Measurements from ENCODE around the gene B4GALT2. TPM values are rescaled to one million over a fixed set of nuclear protein-coding genes. Genes with fewer than 3 reads are reported as not detected.

B4GALT2 gene
- total RNA-seq, 4 donors from 2014 or later: 45.3 to 94.5 (median 77.5) TPM

DNA sequence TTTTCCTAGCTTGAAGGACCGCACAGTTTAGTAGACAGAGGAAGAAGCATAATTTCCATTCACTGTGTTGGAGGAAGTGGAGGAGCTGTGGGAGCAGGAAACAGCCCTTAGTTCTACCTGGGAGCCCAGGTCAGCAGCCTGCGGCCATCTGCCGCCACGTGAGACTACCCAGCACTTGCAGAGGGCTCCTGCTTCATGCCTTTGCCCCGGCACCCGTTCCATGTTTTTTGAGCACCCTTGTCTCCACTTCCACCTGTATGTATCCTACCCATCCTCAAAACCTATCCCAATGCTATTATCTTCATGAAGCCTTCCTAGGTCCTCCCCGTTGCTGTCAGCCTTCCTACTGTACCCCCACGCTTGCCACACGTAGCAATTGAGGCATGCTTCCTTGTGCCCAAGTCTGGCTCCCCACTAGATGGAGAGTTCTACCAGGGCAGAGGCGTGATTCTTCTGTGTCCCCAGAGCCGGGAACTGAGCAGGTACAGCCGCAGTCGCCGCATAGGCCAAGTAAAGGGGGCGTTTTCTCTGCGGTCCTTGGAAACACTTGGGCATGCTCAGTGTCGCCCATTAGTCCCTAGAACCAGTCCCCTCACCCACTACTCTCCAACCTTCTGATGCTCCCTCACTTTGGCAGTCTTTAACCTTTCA lies 50.4 kb downstream of the B4GALT2 start:
- TF ChIP-seq POLR2A (IDR thresholded peaks at IDR 0.05; ENCODE audit: low read depth): no peak
- no peak for TF ChIP-seq EP300 (IDR thresholded peaks at IDR 0.05)
- TF ChIP-seq, protein P1, sequence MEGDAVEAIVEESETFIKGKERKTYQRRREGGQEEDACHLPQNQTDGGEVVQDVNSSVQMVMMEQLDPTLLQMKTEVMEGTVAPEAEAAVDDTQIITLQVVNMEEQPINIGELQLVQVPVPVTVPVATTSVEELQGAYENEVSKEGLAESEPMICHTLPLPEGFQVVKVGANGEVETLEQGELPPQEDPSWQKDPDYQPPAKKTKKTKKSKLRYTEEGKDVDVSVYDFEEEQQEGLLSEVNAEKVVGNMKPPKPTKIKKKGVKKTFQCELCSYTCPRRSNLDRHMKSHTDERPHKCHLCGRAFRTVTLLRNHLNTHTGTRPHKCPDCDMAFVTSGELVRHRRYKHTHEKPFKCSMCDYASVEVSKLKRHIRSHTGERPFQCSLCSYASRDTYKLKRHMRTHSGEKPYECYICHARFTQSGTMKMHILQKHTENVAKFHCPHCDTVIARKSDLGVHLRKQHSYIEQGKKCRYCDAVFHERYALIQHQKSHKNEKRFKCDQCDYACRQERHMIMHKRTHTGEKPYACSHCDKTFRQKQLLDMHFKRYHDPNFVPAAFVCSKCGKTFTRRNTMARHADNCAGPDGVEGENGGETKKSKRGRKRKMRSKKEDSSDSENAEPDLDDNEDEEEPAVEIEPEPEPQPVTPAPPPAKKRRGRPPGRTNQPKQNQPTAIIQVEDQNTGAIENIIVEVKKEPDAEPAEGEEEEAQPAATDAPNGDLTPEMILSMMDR (IDR thresholded peaks at IDR 0.05): no peak
- no peak for TF ChIP-seq POLR2AphosphoS5 (IDR thresholded peaks at IDR 0.05)
- H3K4me3 ChIP-seq: peak overlapping the region; percentile 67 to 86 (median 80)
- peaks cover 6 to 51% (median 38%) of the 10 kb centered on the region in 4 donors for H3K4me1 ChIP-seq
- H3K27me3 ChIP-seq: no peaks in the 10 kb centered on the region
- peak overlapping the region; percentile 86 to 90 (median 88) for H3K27ac ChIP-seq (replicated peaks in 1 of 4)
- 28% methylated on average over 17 of the region's 17 CpGs for WGBS
- H3K9me3 ChIP-seq: no peaks in the 10 kb centered on the region
- no peak for DNase-seq (ENCODE audit: extremely low spot score)
- H3K36me3 ChIP-seq: peaks cover 0 to 5% (median 0%) of the 10 kb centered on the region in 4 donors
- intact Hi-C loops (cut with DNase I): no loop called here

DNA sequence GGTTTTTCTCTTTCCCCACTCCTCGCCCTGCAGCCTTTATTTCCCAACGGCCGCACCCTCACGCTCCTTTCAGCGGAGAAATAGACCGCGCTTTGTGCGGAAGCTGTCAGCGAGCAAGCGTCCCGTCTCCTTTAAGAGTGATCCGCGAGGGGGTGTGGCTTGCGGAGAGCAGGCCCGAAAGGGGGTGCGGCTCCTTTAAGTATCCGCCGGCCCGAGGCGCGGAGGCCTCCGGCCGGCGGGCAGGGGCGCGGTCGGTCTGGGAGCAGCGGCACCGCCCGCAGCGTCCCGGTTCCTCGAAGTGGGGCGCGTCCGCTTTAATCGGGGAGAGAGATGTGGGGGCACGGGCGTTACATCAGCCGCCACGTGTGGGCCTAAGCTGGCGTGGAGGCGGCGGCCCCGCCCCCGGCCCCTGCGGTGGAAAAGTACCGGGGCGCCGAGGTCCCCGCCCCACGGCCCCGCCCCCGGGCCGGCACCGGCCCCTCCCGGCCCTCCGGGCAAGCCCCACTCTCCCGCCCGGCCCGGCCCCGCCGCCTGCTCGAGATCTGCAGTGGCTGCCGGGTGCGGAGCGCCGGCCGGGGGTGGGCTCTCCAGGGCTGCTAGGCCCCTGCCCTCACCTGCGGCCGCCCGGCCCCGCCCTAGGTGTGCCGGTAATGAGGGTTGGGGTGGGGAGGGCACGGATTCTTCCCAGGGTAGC lies 51.0 kb downstream of the B4GALT2 start:
- H3K36me3 ChIP-seq: peaks cover 0 to 5% (median 0%) of the 10 kb centered on the region in 4 donors
- H3K9me3 ChIP-seq: no peaks in the 10 kb centered on the region
- peaks cover 7 to 57% (median 44%) of the 10 kb centered on the region in 4 donors for H3K4me1 ChIP-seq
- peak overlapping the region; percentile 86 to 90 (median 88) for H3K27ac ChIP-seq (replicated peaks in 1 of 4)
- H3K27me3 ChIP-seq: no peaks in the 10 kb centered on the region
- intact Hi-C loops (cut with DNase I): loop anchor here (5.0 to 10.0 kb wide), 2 partner anchors 38 to 265 kb away; partner anchors contain the start of gene CCDC24
- peak overlapping the region; percentile 67 to 86 (median 80) for H3K4me3 ChIP-seq
- 0% methylated on average over 19 of the region's 75 CpGs for WGBS
- DNase-seq (ENCODE audit: extremely low spot score): peak; percentile 96
- TF ChIP-seq, protein P1 (IDR thresholded peaks at IDR 0.05): peak in 1 of 3 experiments; percentile 23
- TF ChIP-seq POLR2AphosphoS5 (IDR thresholded peaks at IDR 0.05) (peak; percentile 62 to 72), POLR2A (IDR thresholded peaks at IDR 0.05; ENCODE audit: low read depth) (no peak)

DNA sequence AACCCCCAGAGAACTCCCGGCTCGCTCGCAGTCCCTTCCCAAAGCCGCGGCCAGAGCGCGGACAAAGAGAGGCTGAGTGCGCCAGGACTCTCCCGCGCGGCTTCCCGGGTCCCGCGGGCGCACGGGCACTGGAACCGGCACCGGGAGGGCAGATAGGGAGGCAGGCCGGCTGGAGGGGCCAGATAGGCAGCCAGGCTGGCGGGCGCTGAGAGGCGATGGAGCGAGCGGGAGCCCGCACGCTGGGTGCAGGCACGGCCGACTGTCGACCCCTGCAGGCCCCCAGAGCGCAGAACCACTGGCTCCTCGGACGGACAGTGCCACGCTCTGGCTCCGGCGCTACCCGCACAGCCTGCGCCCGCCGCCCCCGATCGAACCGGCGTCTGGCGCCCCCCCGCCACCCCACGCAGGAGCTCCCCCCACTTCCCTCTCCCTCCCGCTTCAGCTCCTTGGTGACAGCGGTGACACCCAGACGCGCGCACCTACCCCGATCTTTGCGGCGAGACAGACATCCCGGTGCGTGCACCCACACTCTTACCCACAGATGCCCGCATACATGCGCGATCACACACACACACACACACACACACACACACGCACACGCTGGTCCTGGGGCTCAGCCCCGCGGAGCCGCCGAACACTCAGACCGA lies 51.7 kb downstream of the B4GALT2 start:
- intact Hi-C loops (cut with DNase I): loop anchor here (5.0 to 10.0 kb wide), 2 partner anchors 38 to 266 kb away; partner anchors contain the start of gene CCDC24
- WGBS: 0% methylated on average over 14 of the region's 66 CpGs
- Histone ChIP-seq H3K27me3 (no peaks in the 10 kb centered on the region), H3K4me1 (peaks cover 14 to 64% (median 50%) of the 10 kb centered on the region in 4 donors), H3K9me3 (no peaks in the 10 kb centered on the region), H3K27ac (replicated peaks in 1 of 4) (peak overlapping the region; percentile 86 to 90 (median 88)), H3K36me3 (peaks cover 0 to 4% (median 0%) of the 10 kb centered on the region in 4 donors), H3K4me3 (peak overlapping the region; percentile 67 to 86 (median 80))
- TF ChIP-seq POLR2AphosphoS5 (IDR thresholded peaks at IDR 0.05) (no peak), EP300 (IDR thresholded peaks at IDR 0.05) (no peak), POLR2A (IDR thresholded peaks at IDR 0.05; ENCODE audit: low read depth) (no peak)
- TF ChIP-seq, protein P1 (IDR thresholded peaks at IDR 0.05): peak in 1 of 3 experiments; percentile 22
- DNase-seq (ENCODE audit: extremely low spot score): no peak

DNA sequence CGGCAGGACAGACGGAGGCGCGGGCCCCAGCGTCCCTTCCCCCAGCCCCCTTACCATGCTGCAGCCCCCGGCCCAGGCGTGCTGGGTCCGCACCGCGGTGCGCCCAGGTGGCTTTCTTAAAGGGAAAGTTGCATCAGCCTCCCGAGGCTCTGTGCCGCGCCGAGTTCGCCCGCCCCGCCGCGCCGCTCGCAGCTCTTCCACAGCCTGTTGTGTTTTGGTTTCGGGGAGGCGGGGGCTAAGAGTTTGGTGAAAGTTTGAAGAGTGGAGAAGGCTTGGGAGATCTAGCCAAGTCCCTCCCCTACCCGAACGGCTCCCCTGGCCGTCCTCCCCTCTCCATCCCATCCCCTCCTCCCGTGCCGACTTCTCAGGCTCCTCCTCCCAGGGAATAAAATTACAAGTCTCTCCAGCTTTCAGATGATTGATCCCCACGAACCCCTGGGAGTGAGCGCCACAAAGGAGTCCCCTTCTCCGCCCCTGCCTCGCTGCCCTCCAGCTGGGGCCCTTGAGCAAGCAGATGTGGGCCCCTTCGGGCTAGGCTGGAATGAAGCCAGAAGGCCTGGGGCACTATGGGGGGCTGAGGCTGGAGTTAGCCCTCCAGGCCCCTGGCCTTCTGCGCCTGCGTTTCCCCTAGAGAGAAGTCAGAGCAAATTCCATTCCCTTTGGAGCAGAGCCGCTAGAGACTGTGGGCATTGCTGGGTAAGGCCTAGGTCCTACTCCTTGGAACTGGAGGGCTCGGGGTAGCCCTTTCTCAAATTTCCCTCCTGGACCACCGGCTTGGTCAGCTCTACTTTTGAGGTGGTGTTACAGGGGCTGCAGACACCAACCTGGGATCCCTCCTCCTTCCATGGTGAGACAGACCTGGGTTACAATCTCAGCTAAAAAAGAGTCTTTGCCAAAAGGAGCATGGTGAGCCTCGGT lies 52.5 kb downstream of the B4GALT2 start, which contains the start of gene SLC6A9:
TSS of gene SLC6A9 (minus strand) at position 211 of the 918 bp plus-strand sequence. CDS start 7,185 bp downstream, outside the sequence.
- WGBS: 20% methylated on average over 25 of the region's 40 CpGs
- intact Hi-C loops (cut with DNase I): loop anchor here (5.0 to 10.0 kb wide), 2 partner anchors 39 to 267 kb away; partner anchors contain the start of gene CCDC24

More for the DNA sequence above, 52.5 kb downstream of the B4GALT2 start, which contains the start of gene SLC6A9:
- peaks cover 22 to 71% (median 58%) of the 10 kb centered on the region in 4 donors for H3K4me1 ChIP-seq
- DNase-seq (ENCODE audit: extremely low spot score): no peak
- H3K36me3 ChIP-seq: no peaks in the 10 kb centered on the region
- peak within 1 kb of the TSS; percentile 67 to 86 (median 80) for H3K4me3 ChIP-seq
- H3K9me3 ChIP-seq: no peaks in the 10 kb centered on the region
- H3K27me3 ChIP-seq: no peaks in the 10 kb centered on the region
- TF ChIP-seq, protein P1 (IDR thresholded peaks at IDR 0.05): no peak
- TF ChIP-seq POLR2AphosphoS5 (IDR thresholded peaks at IDR 0.05): peak; percentile 29 to 34
- peak within 1 kb of the TSS; percentile 86 to 90 (median 88) for H3K27ac ChIP-seq (replicated peaks in 1 of 4)
